Measurements from ENCODE around the gene SPC25. TPM values are rescaled to one million over a fixed set of nuclear protein-coding genes. Genes with fewer than 3 reads are reported as not detected.
"Not testable (repeated sequence)": the region's sequence is repeated elsewhere in the genome, so short reads cannot be mapped to it uniquely, and the experiment has no call there.

The SPC25 gene
- total RNA-seq, 1 experiment from 2014 or later, result 64.3 TPM

- Histone ChIP-seq H3K4me1 (ENCODE audit: insufficient read depth, low read length, poor library complexity, severe bottlenecking) (no peaks in the 10 kb centered on the region), H3K9me3 (ENCODE audit: low read depth, low read length, poor library complexity, severe bottlenecking) (no peaks in the 10 kb centered on the region), H3K4me3 (ENCODE audit: low read depth, low read length, poor library complexity, severe bottlenecking) (no peak overlapping the region), H3K27me3 (replicated peaks; ENCODE audit: insufficient read depth, low read depth, low read length, poor library complexity) (no peaks in the 10 kb centered on the region), H3K27ac (ENCODE audit: low read depth, low read length, poor library complexity, severe bottlenecking) (no peak overlapping the region), H3K36me3 (ENCODE audit: insufficient read depth, low read length, poor library complexity, severe bottlenecking) (no peaks in the 10 kb centered on the region)
- DNase-seq (ENCODE audit: low spot score), result peak; percentile 26
- no peak for TF ChIP-seq CTCF (conservative IDR thresholded peaks at IDR 0.05; ENCODE audit: low read depth, low read length)
- no peak for TF ChIP-seq EZH2 (IDR thresholded peaks at IDR 0.05; ENCODE audit: borderline replicate concordance, low read depth, low read length, poor library complexity, severe bottlenecking)
- ChIA-PET POLR2A (ENCODE audit: low non-redundant PET) (no interaction called here), CTCF (no interaction called here)
- BruUV-seq (replicated peaks), result no TSS peak
- intact Hi-C loops (cut with micrococcal nuclease; ENCODE audit: unreplicated experiment), result no loop called here
These were observed 45.8 kb upstream of the SPC25 start for GRCh38 chr2:168935810-168936581.

DNA sequence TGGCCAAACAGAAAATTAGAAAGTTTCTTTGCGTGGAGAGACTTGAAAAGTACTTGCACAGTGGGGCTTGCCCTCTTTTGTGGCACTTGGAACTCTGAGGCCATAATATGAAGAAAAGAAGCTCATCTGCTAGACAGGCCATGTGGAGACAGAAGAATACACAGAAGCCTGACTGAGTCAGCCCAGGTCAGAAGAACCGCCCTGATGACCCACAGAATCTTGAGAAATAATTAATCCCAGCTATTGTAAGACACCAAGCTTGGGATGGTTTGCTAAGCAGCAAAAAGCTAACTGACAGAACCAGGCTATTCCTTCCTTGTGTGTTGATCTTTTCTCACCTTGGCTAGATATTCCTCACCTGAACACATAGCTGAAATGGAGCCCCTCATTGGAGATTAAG, 44.6 kb upstream of the SPC25 start:
- intact Hi-C loops (cut with micrococcal nuclease; ENCODE audit: unreplicated experiment), result no loop called here
- no peak for DNase-seq (ENCODE audit: low spot score)
- Histone ChIP-seq H3K9me3 (ENCODE audit: low read depth, low read length, poor library complexity, severe bottlenecking) (no peaks in the 10 kb centered on the region), H3K27me3 (replicated peaks; ENCODE audit: insufficient read depth, low read depth, low read length, poor library complexity) (no peaks in the 10 kb centered on the region), H3K4me1 (ENCODE audit: insufficient read depth, low read length, poor library complexity, severe bottlenecking) (no peaks in the 10 kb centered on the region), H3K36me3 (ENCODE audit: insufficient read depth, low read length, poor library complexity, severe bottlenecking) (no peaks in the 10 kb centered on the region), H3K27ac (ENCODE audit: low read depth, low read length, poor library complexity, severe bottlenecking) (no peak overlapping the region), H3K4me3 (ENCODE audit: low read depth, low read length, poor library complexity, severe bottlenecking) (no peak overlapping the region)
- TF ChIP-seq CTCF (conservative IDR thresholded peaks at IDR 0.05; ENCODE audit: low read depth, low read length) (no peak), EZH2 (IDR thresholded peaks at IDR 0.05; ENCODE audit: borderline replicate concordance, low read depth, low read length, poor library complexity, severe bottlenecking) (no peak)
- POLR2A ChIA-PET (ENCODE audit: low non-redundant PET), result no interaction called here
- CTCF ChIA-PET, result no interaction called here
- BruUV-seq (replicated peaks), result no TSS peak

DNA sequence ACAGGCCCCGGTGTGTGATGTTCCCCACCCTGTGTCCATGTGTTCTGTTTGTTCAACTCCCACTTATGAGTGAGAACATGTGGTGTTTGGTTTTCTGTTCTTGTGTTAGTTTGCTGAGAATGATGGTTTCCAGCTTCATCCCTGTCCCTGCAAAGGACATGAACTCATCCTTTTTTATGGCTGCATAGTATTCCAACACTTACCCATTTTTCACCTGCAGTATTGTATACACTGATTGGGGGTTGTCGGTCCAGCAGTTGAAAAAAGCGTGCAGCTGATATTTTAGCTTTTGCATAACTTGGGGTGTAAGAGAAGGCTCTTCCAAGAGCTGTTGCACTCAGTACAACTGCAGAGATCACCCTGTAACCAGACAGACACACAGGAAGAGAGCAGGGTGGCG, 41.9 kb upstream of the SPC25 start:
- H3K9me3 ChIP-seq (ENCODE audit: low read depth, low read length, poor library complexity, severe bottlenecking); BruUV-seq (replicated peaks); intact Hi-C loops (cut with micrococcal nuclease; ENCODE audit: unreplicated experiment); H3K4me3 ChIP-seq (ENCODE audit: low read depth, low read length, poor library complexity, severe bottlenecking); H3K36me3 ChIP-seq (ENCODE audit: insufficient read depth, low read length, poor library complexity, severe bottlenecking); H3K27ac ChIP-seq (ENCODE audit: low read depth, low read length, poor library complexity, severe bottlenecking); H3K27me3 ChIP-seq (replicated peaks; ENCODE audit: insufficient read depth, low read depth, low read length, poor library complexity); POLR2A ChIA-PET (ENCODE audit: low non-redundant PET); H3K4me1 ChIP-seq (ENCODE audit: insufficient read depth, low read length, poor library complexity, severe bottlenecking); CTCF ChIA-PET; DNase-seq (ENCODE audit: low spot score): not testable (repeated sequence)

GRCh38 chr2:168930242-168930641, 40.0 kb upstream of the SPC25 start:
- Histone ChIP-seq H3K4me3 (ENCODE audit: low read depth, low read length, poor library complexity, severe bottlenecking) (no peak overlapping the region), H3K9me3 (ENCODE audit: low read depth, low read length, poor library complexity, severe bottlenecking) (no peaks in the 10 kb centered on the region), H3K27me3 (replicated peaks; ENCODE audit: insufficient read depth, low read depth, low read length, poor library complexity) (no peaks in the 10 kb centered on the region), H3K36me3 (ENCODE audit: insufficient read depth, low read length, poor library complexity, severe bottlenecking) (no peaks in the 10 kb centered on the region), H3K27ac (ENCODE audit: low read depth, low read length, poor library complexity, severe bottlenecking) (no peak overlapping the region), H3K4me1 (ENCODE audit: insufficient read depth, low read length, poor library complexity, severe bottlenecking) (no peaks in the 10 kb centered on the region)
- BruUV-seq (replicated peaks), result no TSS peak
- intact Hi-C loops (cut with micrococcal nuclease; ENCODE audit: unreplicated experiment), result no loop called here
- ChIA-PET POLR2A (ENCODE audit: low non-redundant PET) (no interaction called here), CTCF (no interaction called here)
- no peak for DNase-seq (ENCODE audit: low spot score)
- TF ChIP-seq CTCF (conservative IDR thresholded peaks at IDR 0.05; ENCODE audit: low read depth, low read length), result no peak

Measured in A673 (cell line).